ENCODE measurements around the gene IL17B.

The IL17B gene

DNA sequence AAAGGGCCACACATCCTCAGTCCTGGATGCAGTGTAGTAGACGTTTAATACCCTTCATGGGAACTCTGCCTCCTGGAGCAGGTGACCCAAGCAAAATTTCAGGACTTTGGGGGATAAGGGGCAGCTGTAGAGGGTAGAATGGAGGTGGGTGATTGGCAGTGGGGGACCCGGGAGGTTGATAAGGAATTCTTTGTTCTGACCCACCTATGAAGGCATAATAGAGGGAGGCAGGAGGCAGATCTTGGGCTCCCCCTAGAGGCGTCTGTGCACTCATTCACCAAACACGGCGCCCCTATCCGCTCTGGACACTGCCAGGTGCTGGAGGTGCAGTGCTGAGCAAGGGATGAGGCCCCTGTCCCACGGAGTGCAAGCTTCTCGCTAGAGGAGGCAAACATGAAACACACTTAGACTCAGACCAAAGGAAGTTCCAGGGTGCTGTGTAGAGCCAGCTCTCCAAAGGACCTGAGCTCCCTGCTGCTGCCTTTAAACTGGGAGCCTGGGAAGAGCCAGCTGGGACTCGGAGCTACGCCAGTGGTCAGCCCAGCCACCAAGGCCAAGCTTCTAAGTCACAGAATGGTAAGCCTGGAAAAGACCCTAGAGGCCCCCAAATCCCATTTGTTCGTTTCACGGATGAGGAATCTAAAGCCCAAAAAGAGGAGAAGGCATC lies 7.7 kb downstream of the IL17B start:
- H3K4me3 ChIP-seq (ENCODE audit: low read depth, low read length, poor library complexity, severe bottlenecking) = no peak overlapping the region
- H4K20me1 ChIP-seq (ENCODE audit: insufficient read depth, low read length) = no peaks in the 10 kb centered on the region
- TF ChIP-seq, protein P1, sequence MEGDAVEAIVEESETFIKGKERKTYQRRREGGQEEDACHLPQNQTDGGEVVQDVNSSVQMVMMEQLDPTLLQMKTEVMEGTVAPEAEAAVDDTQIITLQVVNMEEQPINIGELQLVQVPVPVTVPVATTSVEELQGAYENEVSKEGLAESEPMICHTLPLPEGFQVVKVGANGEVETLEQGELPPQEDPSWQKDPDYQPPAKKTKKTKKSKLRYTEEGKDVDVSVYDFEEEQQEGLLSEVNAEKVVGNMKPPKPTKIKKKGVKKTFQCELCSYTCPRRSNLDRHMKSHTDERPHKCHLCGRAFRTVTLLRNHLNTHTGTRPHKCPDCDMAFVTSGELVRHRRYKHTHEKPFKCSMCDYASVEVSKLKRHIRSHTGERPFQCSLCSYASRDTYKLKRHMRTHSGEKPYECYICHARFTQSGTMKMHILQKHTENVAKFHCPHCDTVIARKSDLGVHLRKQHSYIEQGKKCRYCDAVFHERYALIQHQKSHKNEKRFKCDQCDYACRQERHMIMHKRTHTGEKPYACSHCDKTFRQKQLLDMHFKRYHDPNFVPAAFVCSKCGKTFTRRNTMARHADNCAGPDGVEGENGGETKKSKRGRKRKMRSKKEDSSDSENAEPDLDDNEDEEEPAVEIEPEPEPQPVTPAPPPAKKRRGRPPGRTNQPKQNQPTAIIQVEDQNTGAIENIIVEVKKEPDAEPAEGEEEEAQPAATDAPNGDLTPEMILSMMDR (IDR thresholded peaks at IDR 0.05; ENCODE audit: low read length) = peak; percentile 72
- no peak for TF ChIP-seq EZH2 (IDR thresholded peaks at IDR 0.05; ENCODE audit: borderline replicate concordance, low read length)
- H3K27me3 ChIP-seq (ENCODE audit: insufficient read depth, low read length) = no peaks in the 10 kb centered on the region
- peaks cover 10% of the 10 kb centered on the region for H3K4me1 ChIP-seq (ENCODE audit: insufficient read depth, low read length, severe bottlenecking)
- no peak overlapping the region for H3K4me2 ChIP-seq (ENCODE audit: low read length)
- H3F3A ChIP-seq (ENCODE audit: insufficient read depth, low read length) = no peaks in the 10 kb centered on the region
- H2AFZ ChIP-seq (ENCODE audit: low read length) = no peak overlapping the region
- no peaks in the 10 kb centered on the region for H3K79me2 ChIP-seq (ENCODE audit: insufficient read depth, low read length)
- H3K36me3 ChIP-seq (ENCODE audit: insufficient read depth, low read length) = peaks cover 6% of the 10 kb centered on the region; the same call in 1 of the 2 replicates
- no peak overlapping the region for H3K9ac ChIP-seq (ENCODE audit: low read length)
- no peak overlapping the region for H3K27ac ChIP-seq (ENCODE audit: low read depth, low read length, poor library complexity, severe bottlenecking)
- H3K9me3 ChIP-seq (ENCODE audit: low read length) = no peaks in the 10 kb centered on the region
- H3K9me2 ChIP-seq (ENCODE audit: low read depth, low read length) = no peaks in the 10 kb centered on the region

DNA sequence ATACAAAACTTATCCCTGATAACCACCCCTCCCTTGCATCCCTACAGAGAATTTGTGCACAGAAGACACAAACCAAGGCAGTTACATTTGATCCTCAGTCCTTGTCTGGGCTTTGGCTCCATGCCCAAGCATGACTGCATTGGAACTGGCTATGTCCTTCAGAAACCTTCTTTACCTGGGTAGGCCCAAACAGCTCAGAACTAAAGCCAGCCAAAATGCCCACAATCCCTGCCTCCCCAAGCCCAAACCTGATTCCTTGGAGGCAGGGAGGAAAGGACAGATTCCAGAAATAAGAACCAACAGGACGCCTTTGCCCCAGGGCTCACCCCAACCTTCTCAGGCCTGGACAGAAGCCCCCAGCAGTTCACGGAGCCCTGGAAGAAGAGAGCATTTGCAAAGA lies 8.2 kb downstream of the IL17B start:
- Histone ChIP-seq H3K4me2 (ENCODE audit: low read length) (no peak overlapping the region), H3K9me3 (ENCODE audit: low read length) (no peaks in the 10 kb centered on the region), H2AFZ (ENCODE audit: low read length) (no peak overlapping the region), H4K20me1 (ENCODE audit: insufficient read depth, low read length) (no peaks in the 10 kb centered on the region), H3K9me2 (ENCODE audit: low read depth, low read length) (no peaks in the 10 kb centered on the region), H3F3A (ENCODE audit: insufficient read depth, low read length) (no peaks in the 10 kb centered on the region), H3K4me1 (ENCODE audit: insufficient read depth, low read length, severe bottlenecking) (peaks cover 10% of the 10 kb centered on the region), H3K4me3 (ENCODE audit: low read depth, low read length, poor library complexity, severe bottlenecking) (no peak overlapping the region), H3K36me3 (ENCODE audit: insufficient read depth, low read length) (peaks cover 6% of the 10 kb centered on the region; the same call in 1 of the 2 replicates), H3K27me3 (ENCODE audit: insufficient read depth, low read length) (no peaks in the 10 kb centered on the region), H3K27ac (ENCODE audit: low read depth, low read length, poor library complexity, severe bottlenecking) (no peak overlapping the region), H3K79me2 (ENCODE audit: insufficient read depth, low read length) (no peaks in the 10 kb centered on the region), H3K9ac (ENCODE audit: low read length) (no peak overlapping the region)
- no peak for TF ChIP-seq EZH2 (IDR thresholded peaks at IDR 0.05; ENCODE audit: borderline replicate concordance, low read length)
- TF ChIP-seq, protein P1 (IDR thresholded peaks at IDR 0.05; ENCODE audit: low read length) = no peak

DNA sequence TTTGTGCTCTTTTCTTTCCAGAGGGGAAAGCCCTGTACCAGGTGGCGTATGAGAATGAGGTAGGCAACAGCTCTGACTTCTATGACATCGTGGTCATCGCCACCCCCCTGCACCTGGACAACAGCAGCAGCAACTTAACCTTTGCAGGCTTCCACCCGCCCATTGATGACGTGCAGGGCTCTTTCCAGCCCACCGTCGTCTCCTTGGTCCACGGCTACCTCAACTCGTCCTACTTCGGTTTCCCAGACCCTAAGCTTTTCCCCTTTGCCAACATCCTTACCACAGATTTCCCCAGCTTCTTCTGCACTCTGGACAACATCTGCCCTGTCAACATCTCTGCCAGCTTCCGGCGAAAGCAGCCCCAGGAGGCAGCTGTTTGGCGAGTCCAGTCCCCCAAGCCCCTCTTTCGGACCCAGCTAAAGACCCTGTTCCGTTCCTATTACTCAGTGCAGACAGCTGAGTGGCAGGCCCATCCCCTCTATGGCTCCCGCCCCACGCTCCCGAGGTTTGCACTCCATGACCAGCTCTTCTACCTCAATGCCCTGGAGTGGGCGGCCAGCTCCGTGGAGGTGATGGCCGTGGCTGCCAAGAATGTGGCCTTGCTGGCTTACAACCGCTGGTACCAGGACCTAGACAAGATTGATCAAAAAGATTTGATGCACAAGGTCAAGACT lies 11.0 kb downstream of the IL17B start:
- H3K27ac ChIP-seq (ENCODE audit: low read depth, low read length, poor library complexity, severe bottlenecking) = no peak overlapping the region
- no peaks in the 10 kb centered on the region for H3K27me3 ChIP-seq (ENCODE audit: insufficient read depth, low read length)
- no peak overlapping the region for H3K9ac ChIP-seq (ENCODE audit: low read length)
- TF ChIP-seq EZH2 (IDR thresholded peaks at IDR 0.05; ENCODE audit: borderline replicate concordance, low read length) = no peak
- TF ChIP-seq, protein P1 (IDR thresholded peaks at IDR 0.05; ENCODE audit: low read length) = no peak
- no peak overlapping the region for H3K4me2 ChIP-seq (ENCODE audit: low read length)
- no peak overlapping the region for H3K4me3 ChIP-seq (ENCODE audit: low read depth, low read length, poor library complexity, severe bottlenecking)
- no peaks in the 10 kb centered on the region for H3K9me2 ChIP-seq (ENCODE audit: low read depth, low read length)
- H3K36me3 ChIP-seq (ENCODE audit: insufficient read depth, low read length) = peaks cover 20% of the 10 kb centered on the region; the same call in 1 of the 2 replicates
- H2AFZ ChIP-seq (ENCODE audit: low read length) = no peak overlapping the region
- H3K4me1 ChIP-seq (ENCODE audit: insufficient read depth, low read length, severe bottlenecking) = peaks cover 10% of the 10 kb centered on the region
- no peaks in the 10 kb centered on the region for H4K20me1 ChIP-seq (ENCODE audit: insufficient read depth, low read length)
- no peaks in the 10 kb centered on the region for H3K79me2 ChIP-seq (ENCODE audit: insufficient read depth, low read length)
- no peaks in the 10 kb centered on the region for H3F3A ChIP-seq (ENCODE audit: insufficient read depth, low read length)
- no peaks in the 10 kb centered on the region for H3K9me3 ChIP-seq (ENCODE audit: low read length)
